Gastroesophageal sphincter (tissue), 4 donors: ENCODE measurements around the gene TMEM141. TPM values are rescaled to one million over a fixed set of nuclear protein-coding genes. Genes with fewer than 3 reads are reported as not detected.
"Not testable (repeated sequence)": the region's sequence is repeated elsewhere in the genome, so short reads cannot be mapped to it uniquely, and the experiment has no call there.

Experiments
- ATAC-seq: fragments of 150-250 bp; one replicate; pipeline ENCODE4 v1.9.1; 2016; ENCODE audit warnings: mild to moderate bottlenecking, moderate library complexity
- H3K27ac ChIP-seq, 4 donors: fragments of 200-600 bp; sonication (generic) in 3 of 4; 1 replicate in 3 of 4; 2 replicates in 1 of 4; pipeline ENCODE4 v1.5.1; 2016 to 2019
- H3K27me3 ChIP-seq: fragments of 200-600 bp; sonication (generic); one replicate; pipeline ENCODE4 v1.5.1; 2019
- H3K36me3 ChIP-seq, 2 donors: fragments of 200-600 bp; sonication (generic); one replicate each; pipeline ENCODE4 v1.5.1; 2019; ENCODE audit warnings: control low read depth in 1 of 2
- H3K4me1 ChIP-seq, 3 donors: fragments of 200-600 bp; sonication (generic); 1 replicate in 2 of 3; 2 replicates in 1 of 3; pipeline ENCODE4 v1.5.1; 2016 to 2019; ENCODE audit warnings: control low read depth in 2 of 3
- H3K4me3 ChIP-seq, 2 donors: fragments of 200-600 bp; sonication (generic); one replicate each; pipeline ENCODE4 v1.5.1; 2019; ENCODE audit warnings: mild to moderate bottlenecking in 1 of 2, moderate library complexity in 1 of 2
- H3K9me3 ChIP-seq, 3 donors: fragments of 200-600 bp; sonication (generic); one replicate each; pipeline ENCODE4 v1.5.1; 2017 to 2019; ENCODE audit warnings: control low read depth in 2 of 3
- EP300 ChIP-seq: sonication (generic); formaldehyde crosslinking; IDR thresholded peaks from one replicate; pipeline ENCODE4 v1.6.1; 2017; ENCODE audit warnings: antibody characterized with exemption, mild to moderate bottlenecking
- POLR2A ChIP-seq, 2 donors: fragments of 450-650 bp; IDR thresholded peaks; one replicate each; pipeline ENCODE4 v1.6.1; 2017; ENCODE audit warnings: antibody characterized with exemption in 2 of 2, mild to moderate bottlenecking in 2 of 2, moderate library complexity in 1 of 2
- POLR2AphosphoS5 ChIP-seq: sonication (generic); formaldehyde crosslinking; IDR thresholded peaks from one replicate; pipeline ENCODE4 v1.6.1; 2017; ENCODE audit warnings: antibody characterized with exemption
- WGBS, 2 donors: methylation state at CpG; one replicate each; pipeline ENCODE4 v1.1.5; 2018; ENCODE audit warnings: low coverage in 1 of 2; 5-methylcytosine and 5-hydroxymethylcytosine counted together
- total RNA-seq, 4 donors: library from RNA; depleted of rRNA; stranded (reverse); fragments of >200 nt; gene quantifications; one replicate each; pipeline ENCODE4 v1.1.0, GENCODE V29; 2016
- TF ChIP-seq, protein P1 (sequence below), 4 experiments: fragments of 200-600 bp in 2 of 4; fragments of 450-650 bp in 2 of 4; sonication (generic) in 1 of 4; IDR thresholded peaks; one replicate each; pipeline ENCODE4 v1.5.1; 2017 to 2019; ENCODE audit warnings: antibody characterized with exemption in 4 of 4, mild to moderate bottlenecking in 2 of 4, moderate library complexity in 2 of 4

Gene TMEM141
- total RNA-seq, 4 donors from 2014 or later = 33.0 to 51.5 (median 40.4) TPM

GRCh38 chr9:136757751-136758140 is 33.4 kb upstream of the TMEM141 start:
- Histone ChIP-seq H3K4me1 (peaks cover 0 to 4% (median 0%) of the 10 kb centered on the region in 3 donors), H3K36me3 (no peaks in the 10 kb centered on the region), H3K27ac (no peak overlapping the region), H3K4me3 (no peak overlapping the region), H3K27me3 (peaks cover 39% of the 10 kb centered on the region), H3K9me3 (peaks cover 0 to 12% (median 0%) of the 10 kb centered on the region in 3 donors)
- TF ChIP-seq POLR2A (IDR thresholded peaks at IDR 0.05) (no peak), POLR2AphosphoS5 (no peak), EP300 (no peak)
- TF ChIP-seq, protein P1, sequence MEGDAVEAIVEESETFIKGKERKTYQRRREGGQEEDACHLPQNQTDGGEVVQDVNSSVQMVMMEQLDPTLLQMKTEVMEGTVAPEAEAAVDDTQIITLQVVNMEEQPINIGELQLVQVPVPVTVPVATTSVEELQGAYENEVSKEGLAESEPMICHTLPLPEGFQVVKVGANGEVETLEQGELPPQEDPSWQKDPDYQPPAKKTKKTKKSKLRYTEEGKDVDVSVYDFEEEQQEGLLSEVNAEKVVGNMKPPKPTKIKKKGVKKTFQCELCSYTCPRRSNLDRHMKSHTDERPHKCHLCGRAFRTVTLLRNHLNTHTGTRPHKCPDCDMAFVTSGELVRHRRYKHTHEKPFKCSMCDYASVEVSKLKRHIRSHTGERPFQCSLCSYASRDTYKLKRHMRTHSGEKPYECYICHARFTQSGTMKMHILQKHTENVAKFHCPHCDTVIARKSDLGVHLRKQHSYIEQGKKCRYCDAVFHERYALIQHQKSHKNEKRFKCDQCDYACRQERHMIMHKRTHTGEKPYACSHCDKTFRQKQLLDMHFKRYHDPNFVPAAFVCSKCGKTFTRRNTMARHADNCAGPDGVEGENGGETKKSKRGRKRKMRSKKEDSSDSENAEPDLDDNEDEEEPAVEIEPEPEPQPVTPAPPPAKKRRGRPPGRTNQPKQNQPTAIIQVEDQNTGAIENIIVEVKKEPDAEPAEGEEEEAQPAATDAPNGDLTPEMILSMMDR (IDR thresholded peaks at IDR 0.05) = no peak
- WGBS, 2 donors = no CpG with 5 or more reads among the region's 20 CpGs
- ATAC-seq = no peak

DNA sequence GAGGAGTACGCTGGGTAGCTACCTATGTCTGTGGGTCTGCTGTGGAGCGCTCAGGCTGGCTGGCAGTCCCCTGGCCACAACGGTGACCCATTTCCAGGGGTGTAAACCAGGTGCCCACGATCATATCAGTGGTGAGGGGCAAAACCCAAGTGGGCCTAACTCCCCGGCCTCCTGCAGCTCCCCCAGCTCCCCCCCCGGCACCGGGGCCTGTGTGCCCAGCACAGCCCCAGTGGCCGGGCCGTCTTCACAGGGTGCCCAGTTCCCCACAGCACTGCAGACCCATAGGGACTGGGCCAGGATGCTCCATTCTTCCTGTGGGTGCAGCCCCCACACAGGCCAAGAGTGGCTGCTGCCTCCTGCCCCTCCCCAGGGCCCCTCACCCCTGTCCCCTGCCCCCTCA is 32.1 kb upstream of the TMEM141 start:
- H3K9me3 ChIP-seq = peaks cover 0 to 8% (median 0%) of the 10 kb centered on the region in 3 donors
- H3K4me3 ChIP-seq = no peak overlapping the region
- H3K27ac ChIP-seq = no peak overlapping the region
- no peak for ATAC-seq
- H3K4me1 ChIP-seq = peaks cover 0 to 10% (median 0%) of the 10 kb centered on the region in 3 donors
- peaks cover 51% of the 10 kb centered on the region for H3K27me3 ChIP-seq
- WGBS, 2 donors = 100% methylated on average over 1 of the region's 9 CpGs; no CpG with 5 or more reads in 1 of the 2 donors
- no peaks in the 10 kb centered on the region for H3K36me3 ChIP-seq
- TF ChIP-seq, protein P1 (IDR thresholded peaks at IDR 0.05) = no peak
- TF ChIP-seq POLR2A (IDR thresholded peaks at IDR 0.05) = no peak
- no peak for TF ChIP-seq POLR2AphosphoS5
- TF ChIP-seq EP300 = no peak

- H3K27me3 ChIP-seq = peaks cover 58% of the 10 kb centered on the region
- peaks cover 0 to 8% (median 0%) of the 10 kb centered on the region in 3 donors for H3K9me3 ChIP-seq
- no peak overlapping the region for H3K27ac ChIP-seq
- H3K4me1 ChIP-seq = peaks cover 0 to 10% (median 0%) of the 10 kb centered on the region in 3 donors
- no peak for TF ChIP-seq POLR2A (IDR thresholded peaks at IDR 0.05)
- no peak for TF ChIP-seq EP300
- WGBS, 2 donors = 93% methylated on average over 3 to 5 of the region's 27 CpGs
- no peak overlapping the region for H3K4me3 ChIP-seq
- no peaks in the 10 kb centered on the region for H3K36me3 ChIP-seq
- ATAC-seq = no peak
Measured at GRCh38 chr9:136759436-136760325, 31.5 kb upstream of the TMEM141 start.

- 80% methylated on average over 1 to 4 of the region's 25 CpGs for WGBS, 2 donors
- no peak for ATAC-seq
- H3K27me3 ChIP-seq = peaks cover 65% of the 10 kb centered on the region
Measured at GRCh38 chr9:136760424-136760823, 30.7 kb upstream of the TMEM141 start.

DNA sequence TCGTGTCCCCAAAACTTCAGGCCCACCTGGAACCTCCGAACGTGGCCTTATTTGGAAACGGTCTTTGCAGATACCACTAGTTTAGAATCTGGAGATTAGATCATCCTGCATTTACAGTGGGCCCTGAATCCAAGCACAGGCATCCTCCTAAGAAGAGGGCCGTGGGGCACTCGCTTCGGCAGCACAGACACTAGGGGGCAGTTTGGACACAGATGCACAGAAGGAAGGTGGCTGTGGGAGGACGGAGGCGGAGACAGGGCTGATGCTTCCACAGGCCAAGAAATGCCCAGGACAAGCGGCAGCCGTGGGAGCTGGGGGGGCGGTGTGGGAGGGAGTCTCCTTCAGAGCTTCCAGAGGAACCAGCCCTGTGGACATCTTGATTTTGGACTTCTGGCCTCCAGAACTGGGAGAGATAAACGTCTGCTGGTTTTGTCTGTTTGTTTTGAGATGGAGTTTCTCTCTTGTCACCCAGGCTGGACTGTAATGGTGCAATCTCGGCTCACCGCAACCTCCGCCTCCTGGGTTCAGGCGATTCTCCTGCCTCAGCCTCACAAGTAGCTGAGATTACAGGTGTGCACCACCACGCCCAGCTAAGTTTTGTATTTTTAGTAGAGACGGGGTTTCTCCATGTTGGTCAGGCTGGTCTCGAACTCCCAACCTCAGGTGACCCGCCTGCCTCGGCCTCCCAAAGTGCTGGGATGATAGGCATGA is 30.2 kb upstream of the TMEM141 start:
- not testable (repeated sequence) for H3K9me3 ChIP-seq, H3K27ac ChIP-seq, H3K4me1 ChIP-seq, H3K36me3 ChIP-seq, ATAC-seq, H3K4me3 ChIP-seq
- peaks cover 68% of the 10 kb centered on the region for H3K27me3 ChIP-seq
- TF ChIP-seq, protein P1 (IDR thresholded peaks at IDR 0.05) = peak in 2 of 4 experiments; percentile 28 to 37
- 6 to 32% methylated on average over 7 to 8 of the region's 22 CpGs for WGBS, 2 donors

More at GRCh38 chr9:136760424-136760823, 30.7 kb upstream of the TMEM141 start:
- Histone ChIP-seq H3K4me3 (no peak overlapping the region), H3K27ac (no peak overlapping the region), H3K36me3 (no peaks in the 10 kb centered on the region), H3K9me3 (peaks cover 0 to 8% (median 0%) of the 10 kb centered on the region in 3 donors), H3K4me1 (peaks cover 0 to 10% (median 0%) of the 10 kb centered on the region in 3 donors)
- TF ChIP-seq POLR2AphosphoS5 = no peak
- TF ChIP-seq, protein P1 (IDR thresholded peaks at IDR 0.05) = no peak
- no peak for TF ChIP-seq POLR2A (IDR thresholded peaks at IDR 0.05)
- no peak for TF ChIP-seq EP300
